Measurements from ENCODE around the gene TMEM178A.
A peak's percentile ranks its signal among the peaks of the same experiment; 100 is the strongest.
"Not testable (repeated sequence)": the region's sequence is repeated elsewhere in the genome, so short reads cannot be mapped to it uniquely, and the experiment has no call there.

TMEM178A gene

GRCh38 chr2:39649511-39649910, 16.2 kb upstream of the TMEM178A start:
- no peak for DNase-seq

- DNase-seq = no peak
Observed at GRCh38 chr2:39650468-39650867, 15.2 kb upstream of the TMEM178A start.

GRCh38 chr2:39656215-39656614, 9.5 kb upstream of the TMEM178A start:
- not testable (repeated sequence) for DNase-seq

- no peak for DNase-seq
Observed at GRCh38 chr2:39657287-39657937, 8.3 kb upstream of the TMEM178A start.

GRCh38 chr2:39658371-39658770, 7.3 kb upstream of the TMEM178A start:
- peak; percentile 49 for DNase-seq

- no peak for DNase-seq
Observed at GRCh38 chr2:39659765-39660611, 5.7 kb upstream of the TMEM178A start.

GRCh38 chr2:39660612-39661236, 5.0 kb upstream of the TMEM178A start:
- no peak for DNase-seq

- DNase-seq = no peak
Observed at GRCh38 chr2:39661826-39662225, 3.9 kb upstream of the TMEM178A start.

- no peak for DNase-seq
Observed at GRCh38 chr2:39663187-39663930, 2.4 kb upstream of the TMEM178A start.

- no peak for DNase-seq
Observed at GRCh38 chr2:39664232-39664887, 1.4 kb upstream of the TMEM178A start.

- no peak for DNase-seq
Observed at GRCh38 chr2:39664888-39665591, 677 bp upstream of the TMEM178A start.

- no peak for DNase-seq
Observed at GRCh38 chr2:39666491-39667101, 879 bp downstream of the TMEM178A start.

- DNase-seq = no peak
Observed at GRCh38 chr2:39667104-39667885, 1.6 kb downstream of the TMEM178A start.

- DNase-seq = no peak
Observed at GRCh38 chr2:39667886-39668276, 2.2 kb downstream of the TMEM178A start.

- DNase-seq = no peak
Observed at GRCh38 chr2:39668576-39669080, 2.9 kb downstream of the TMEM178A start.

GRCh38 chr2:39671604-39672003, 5.9 kb downstream of the TMEM178A start:
- no peak for DNase-seq

- DNase-seq = no peak
Observed at GRCh38 chr2:39673018-39673417, 7.3 kb downstream of the TMEM178A start.

- no peak for DNase-seq
Observed at GRCh38 chr2:39676342-39676741, 10.6 kb downstream of the TMEM178A start.

GRCh38 chr2:39678170-39678569, 12.5 kb downstream of the TMEM178A start:
- no peak for DNase-seq

GRCh38 chr2:39679805-39680204, 14.1 kb downstream of the TMEM178A start:
- DNase-seq = no peak
